HEK293 (cell line): ENCODE data around the gene RFPL2.
A peak's percentile ranks its signal among the peaks of the same experiment; 100 is the strongest.

Experiments used
- FEZF1 ChIP-seq: fragments of 450-650 bp; formaldehyde crosslinking; IDR thresholded peaks from 2 replicates; pipeline ENCODE4 v1.5.1; 2016; ENCODE audit warnings: missing biosample characterization, missing genetic modification characterization
- GLI2 ChIP-seq: fragments of 450-650 bp; formaldehyde crosslinking; IDR thresholded peaks from 2 replicates; pipeline ENCODE4; 2017; ENCODE audit warnings: missing biosample characterization, missing genetic modification characterization, low read depth, borderline replicate concordance
- HOXC10 ChIP-seq: sonication (generic); formaldehyde crosslinking; IDR thresholded peaks from 2 replicates; pipeline ENCODE4 v1.8.1; 2023; ENCODE audit warnings: mild to moderate bottlenecking, missing genetic modification reagents
- KLF10 ChIP-seq: fragments of 450-650 bp; IDR thresholded peaks from 2 replicates; pipeline ENCODE4 v1.5.1; 2018; ENCODE audit warnings: missing biosample characterization, mild to moderate bottlenecking, missing genetic modification characterization
- KLF16 ChIP-seq: fragments of 450-650 bp; formaldehyde crosslinking; IDR thresholded peaks from 2 replicates; pipeline ENCODE4 v1.5.1; 2017; ENCODE audit warnings: missing biosample characterization, missing genetic modification characterization
- KLF7 ChIP-seq: fragments of 450-650 bp; formaldehyde crosslinking; IDR thresholded peaks from 2 replicates; pipeline ENCODE4 v1.5.1; 2016; ENCODE audit warnings: missing biosample characterization, missing genetic modification characterization, borderline replicate concordance
- OSR2 ChIP-seq: fragments of 450-650 bp; formaldehyde crosslinking; IDR thresholded peaks from 2 replicates; pipeline ENCODE4 v1.5.1; 2016; ENCODE audit warnings: missing biosample characterization, missing genetic modification characterization
- PRDM10 ChIP-seq: fragments of 450-650 bp; formaldehyde crosslinking; IDR thresholded peaks from 2 replicates; pipeline ENCODE4 v1.5.1; 2016; ENCODE audit warnings: missing biosample characterization, missing genetic modification characterization
- SP2 ChIP-seq: fragments of 450-650 bp; formaldehyde crosslinking; IDR thresholded peaks from 2 replicates; pipeline ENCODE4 v1.5.1; 2016; ENCODE audit warnings: missing biosample characterization, missing genetic modification characterization
- TSHZ1 ChIP-seq: fragments of 450-650 bp; formaldehyde crosslinking; IDR thresholded peaks from 2 replicates; pipeline ENCODE4 v1.5.1; 2016; ENCODE audit warnings: missing biosample characterization, missing genetic modification characterization, borderline replicate concordance
- ZFP3 ChIP-seq: fragments of 450-650 bp; formaldehyde crosslinking; IDR thresholded peaks from 2 replicates; pipeline ENCODE4 v1.5.1; 2016; ENCODE audit warnings: low read depth, missing biosample characterization, missing genetic modification characterization
- ZNF10 ChIP-seq: fragments of 450-650 bp; formaldehyde crosslinking; IDR thresholded peaks from 2 replicates; pipeline ENCODE4 v1.5.1; 2017; ENCODE audit warnings: missing biosample characterization, missing genetic modification characterization
- ZNF157 ChIP-seq: fragments of 450-650 bp; formaldehyde crosslinking; IDR thresholded peaks from 2 replicates; pipeline ENCODE4 v1.5.1; 2016; ENCODE audit warnings: missing biosample characterization, missing genetic modification characterization
- ZNF175 ChIP-seq: fragments of 450-650 bp; formaldehyde crosslinking; IDR thresholded peaks from 2 replicates; pipeline ENCODE4 v1.5.1; 2016; ENCODE audit warnings: missing biosample characterization, missing genetic modification characterization
- ZNF292 ChIP-seq: fragments of 450-650 bp; formaldehyde crosslinking; IDR thresholded peaks from 2 replicates; pipeline ENCODE4 v1.5.1; 2016; ENCODE audit warnings: low read depth, missing biosample characterization, missing genetic modification characterization, borderline replicate concordance
- ZNF302 ChIP-seq: fragments of 450-650 bp; formaldehyde crosslinking; IDR thresholded peaks from 2 replicates; pipeline ENCODE4 v1.5.1; 2016; ENCODE audit warnings: missing biosample characterization, missing genetic modification characterization, low read depth
- ZNF433 ChIP-seq: fragments of 450-650 bp; formaldehyde crosslinking; IDR thresholded peaks from 2 replicates; pipeline ENCODE4 v1.5.1; 2016; ENCODE audit warnings: missing biosample characterization, missing genetic modification characterization, low read depth
- ZNF501 ChIP-seq: fragments of 450-650 bp; formaldehyde crosslinking; IDR thresholded peaks from 2 replicates; pipeline ENCODE4 v1.5.1; 2016; ENCODE audit warnings: missing biosample characterization, missing genetic modification characterization
- ZNF521 ChIP-seq: fragments of 450-650 bp; formaldehyde crosslinking; IDR thresholded peaks from 2 replicates; pipeline ENCODE4 v1.5.1; 2017; ENCODE audit warnings: missing biosample characterization, mild to moderate bottlenecking, missing genetic modification characterization
- ZNF529 ChIP-seq: fragments of 450-650 bp; formaldehyde crosslinking; IDR thresholded peaks from 2 replicates; pipeline ENCODE4 v1.5.1; 2017; ENCODE audit warnings: missing genetic modification characterization, missing biosample characterization; ENCODE audit not compliant: insufficient replicate concordance
- ZNF544 ChIP-seq: fragments of 450-650 bp; formaldehyde crosslinking; IDR thresholded peaks from 2 replicates; pipeline ENCODE4 v1.5.0; 2017; ENCODE audit warnings: missing biosample characterization, missing genetic modification characterization
- ZNF560 ChIP-seq: fragments of 450-650 bp; formaldehyde crosslinking; IDR thresholded peaks from 2 replicates; pipeline ENCODE4 v1.5.1; 2017; ENCODE audit warnings: missing biosample characterization, missing genetic modification characterization, borderline replicate concordance
- ZNF571 ChIP-seq: fragments of 450-650 bp; formaldehyde crosslinking; IDR thresholded peaks from 2 replicates; pipeline ENCODE4 v1.5.0; 2017; ENCODE audit warnings: missing biosample characterization, missing genetic modification characterization
- ZNF621 ChIP-seq: fragments of 450-650 bp; formaldehyde crosslinking; IDR thresholded peaks from 2 replicates; pipeline ENCODE4 v1.5.1; 2017; ENCODE audit warnings: missing biosample characterization, missing genetic modification characterization
- ZNF624 ChIP-seq: fragments of 450-650 bp; formaldehyde crosslinking; IDR thresholded peaks from 2 replicates; pipeline ENCODE4 v1.5.1; 2017; ENCODE audit warnings: missing biosample characterization, missing genetic modification characterization
- ZNF626 ChIP-seq: fragments of 450-650 bp; sonication (Bioruptor Pico); formaldehyde crosslinking; IDR thresholded peaks from 2 replicates; pipeline ENCODE4 v1.5.1; 2018; ENCODE audit warnings: missing biosample characterization, missing genetic modification characterization, inconsistent platforms
- ZNF660 ChIP-seq: fragments of 450-650 bp; IDR thresholded peaks from 2 replicates; pipeline ENCODE4 v1.5.1; 2018; ENCODE audit warnings: missing biosample characterization, mild to moderate bottlenecking, missing genetic modification characterization
- ZNF664 ChIP-seq: fragments of 450-650 bp; formaldehyde crosslinking; IDR thresholded peaks from 2 replicates; pipeline ENCODE4 v1.5.1; 2016; ENCODE audit warnings: missing biosample characterization, missing genetic modification characterization
- ZNF670 ChIP-seq: fragments of 450-650 bp; formaldehyde crosslinking; IDR thresholded peaks from 2 replicates; pipeline ENCODE4 v1.5.1; 2016; ENCODE audit warnings: missing biosample characterization, missing genetic modification characterization, low read depth
- ZNF677 ChIP-seq: fragments of 450-650 bp; IDR thresholded peaks from 2 replicates; pipeline ENCODE4 v1.5.0; 2018; ENCODE audit warnings: missing biosample characterization, mild to moderate bottlenecking, missing genetic modification characterization, moderate library complexity
- ZNF701 ChIP-seq: fragments of 450-650 bp; formaldehyde crosslinking; IDR thresholded peaks from 2 replicates; pipeline ENCODE4 v1.5.1; 2016; ENCODE audit warnings: missing biosample characterization, missing genetic modification characterization
- ZNF768 ChIP-seq: fragments of 450-650 bp; formaldehyde crosslinking; IDR thresholded peaks from 2 replicates; pipeline ENCODE4 v1.5.1; 2018; ENCODE audit warnings: missing biosample characterization, mild to moderate bottlenecking, missing genetic modification characterization
- ZSCAN30 ChIP-seq: fragments of 450-650 bp; IDR thresholded peaks from 2 replicates; pipeline ENCODE4 v1.5.1; 2018; ENCODE audit warnings: missing biosample characterization, mild to moderate bottlenecking, missing genetic modification characterization, moderate library complexity
- ZSCAN4 ChIP-seq: fragments of 450-650 bp; formaldehyde crosslinking; IDR thresholded peaks from 2 replicates; pipeline ENCODE4 v1.5.1; 2017; ENCODE audit warnings: missing biosample characterization, missing genetic modification characterization

Gene RFPL2

GRCh38 chr22:32204040-32204855 lies 625 bp downstream of the RFPL2 start (continued):
- TF ChIP-seq FEZF1 = no peak
- no peak for TF ChIP-seq TSHZ1 (tag by site-specific recombination)
- TF ChIP-seq ZNF677 (tag by site-specific recombination) = no peak
- TF ChIP-seq ZSCAN4 = no peak
- TF ChIP-seq ZNF529 (tag by site-specific recombination) = no peak
- peak; percentile 49 for TF ChIP-seq SP2 (tag by site-specific recombination)
- no peak for TF ChIP-seq ZNF521 (tag by site-specific recombination)
- no peak for TF ChIP-seq ZNF10 (tag by site-specific recombination)
- TF ChIP-seq ZNF660 (tag by site-specific recombination) = no peak
- TF ChIP-seq ZFP3 (tag by site-specific recombination) = no peak
- 0 out of 2 replicates have a peak, but pooled peaks have one; percentile 8 for TF ChIP-seq ZNF501 (tag by site-specific recombination)
- TF ChIP-seq ZNF571 = no peak
- no peak for TF ChIP-seq ZNF768 (tag by site-specific recombination)
- no peak for TF ChIP-seq ZNF664
- TF ChIP-seq GLI2 (tag by site-specific recombination) = no peak
- TF ChIP-seq PRDM10 (tag by site-specific recombination) = no peak
- no peak for TF ChIP-seq ZNF175
- no peak for TF ChIP-seq OSR2 (tag by site-specific recombination)
- TF ChIP-seq ZNF621 (tag by site-specific recombination) = no peak
- TF ChIP-seq ZNF626 = no peak
- no peak for TF ChIP-seq ZNF560
- TF ChIP-seq ZNF701 (tag by site-specific recombination) = no peak
- TF ChIP-seq ZNF433 (tag by site-specific recombination) = no peak
- TF ChIP-seq ZNF157 (tag by site-specific recombination) = no peak
- TF ChIP-seq ZNF302 = no peak
- TF ChIP-seq ZNF544 (tag by site-specific recombination) = no peak
- TF ChIP-seq ZNF624 (tag by site-specific recombination) = no peak
- no peak for TF ChIP-seq ZNF292
- no peak for TF ChIP-seq ZSCAN30 (tag by site-specific recombination)
- TF ChIP-seq KLF10 (tag by site-specific recombination) = no peak
- no peak for TF ChIP-seq ZNF670
- TF ChIP-seq HOXC10 (CRISPR knock-in tag) = no peak
- TF ChIP-seq KLF16 = peak; percentile 63; the same call in 1 of the 2 replicates
- TF ChIP-seq KLF7 (tag by site-specific recombination) = no peak
